Chondrocyte (in vitro differentiated cells): ENCODE measurements around the gene RFC5. TPM values are rescaled to one million over a fixed set of nuclear protein-coding genes. Genes with fewer than 3 reads are reported as not detected.
"Not testable (repeated sequence)": the region's sequence is repeated elsewhere in the genome, so short reads cannot be mapped to it uniquely, and the experiment has no call there.

Experiments used
- DNase-seq: peaks from one replicate; pipeline ENCODE4 v3.0.0; 2021; ENCODE audit warnings: mixed read lengths, low spot score
- H3K27ac Mint-ChIP-seq: one replicate; pipeline ENCODE4 v1.8.0; 2021; ENCODE audit warnings: mild to moderate bottlenecking, moderate library complexity, mixed read lengths; ENCODE audit not compliant: unreplicated experiment
- H3K27me3 Mint-ChIP-seq: 2 replicates; pipeline ENCODE4 v1.8.0; 2021; ENCODE audit warnings: low read depth, mixed read lengths
- H3K36me3 Mint-ChIP-seq: 2 replicates; pipeline ENCODE4 v1.8.0; 2021; ENCODE audit warnings: low read depth, mixed read lengths
- H3K4me1 Mint-ChIP-seq: 2 replicates; pipeline ENCODE4 v1.8.0; 2021; ENCODE audit warnings: low read depth, mild to moderate bottlenecking, mixed read lengths
- H3K4me3 Mint-ChIP-seq: one replicate; pipeline ENCODE4 v1.8.0; 2021; ENCODE audit warnings: mild to moderate bottlenecking, moderate library complexity, mixed read lengths; ENCODE audit not compliant: unreplicated experiment
- H3K9me3 Mint-ChIP-seq: 2 replicates; pipeline ENCODE4 v1.8.0; 2021; ENCODE audit warnings: low read depth, mixed read lengths
- CTCF ChIP-seq: fragments of 200-600 bp; sonication (generic); IDR thresholded peaks from 2 replicates; pipeline ENCODE4 v1.5.0; 2021; ENCODE audit warnings: antibody characterized with exemption, mild to moderate bottlenecking, moderate library complexity
- total RNA-seq: library from RNA; stranded (reverse); gene quantifications from 3 replicates; pipeline ENCODE4 v1.2.1, GENCODE V29; 2021

RFC5 gene
- total RNA-seq, 1 donor from 2014 or later = 6.3 TPM

- TF ChIP-seq CTCF = no peak
- H3K4me3 Mint-ChIP-seq = no peak overlapping the region
- H3K27ac Mint-ChIP-seq = no peak overlapping the region
- no peaks in the 10 kb centered on the region for H3K4me1 Mint-ChIP-seq
- H3K9me3 Mint-ChIP-seq = peaks cover 5% of the 10 kb centered on the region
- H3K27me3 Mint-ChIP-seq = peaks cover 4% of the 10 kb centered on the region
- H3K36me3 Mint-ChIP-seq = no peaks in the 10 kb centered on the region
- no peak for DNase-seq
These were observed 17.8 kb upstream of the RFC5 start for GRCh38 chr12:117998719-117999118.

DNA sequence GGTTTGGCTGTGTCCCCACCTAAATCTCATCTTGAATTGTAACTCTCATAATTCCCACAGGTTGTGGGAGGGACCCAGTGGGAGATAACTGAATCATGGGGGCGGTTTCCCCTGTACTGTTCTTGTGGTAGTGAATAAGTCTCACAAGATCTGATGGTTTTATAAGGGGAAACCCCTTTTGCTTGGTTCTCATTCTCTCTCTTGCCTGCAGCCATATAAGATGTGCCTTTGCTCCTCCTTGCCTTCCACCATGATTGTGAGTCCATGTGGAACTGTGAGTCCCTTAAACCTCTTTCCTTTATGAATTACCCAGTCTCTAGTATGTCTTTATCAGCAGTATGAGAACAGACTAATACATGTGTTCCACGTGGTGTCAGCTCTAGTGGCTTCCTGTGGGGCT is 16.7 kb upstream of the RFC5 start:
- not testable (repeated sequence) for H3K4me3 Mint-ChIP-seq, DNase-seq, H3K36me3 Mint-ChIP-seq, H3K9me3 Mint-ChIP-seq, H3K27ac Mint-ChIP-seq, H3K27me3 Mint-ChIP-seq, H3K4me1 Mint-ChIP-seq

DNA sequence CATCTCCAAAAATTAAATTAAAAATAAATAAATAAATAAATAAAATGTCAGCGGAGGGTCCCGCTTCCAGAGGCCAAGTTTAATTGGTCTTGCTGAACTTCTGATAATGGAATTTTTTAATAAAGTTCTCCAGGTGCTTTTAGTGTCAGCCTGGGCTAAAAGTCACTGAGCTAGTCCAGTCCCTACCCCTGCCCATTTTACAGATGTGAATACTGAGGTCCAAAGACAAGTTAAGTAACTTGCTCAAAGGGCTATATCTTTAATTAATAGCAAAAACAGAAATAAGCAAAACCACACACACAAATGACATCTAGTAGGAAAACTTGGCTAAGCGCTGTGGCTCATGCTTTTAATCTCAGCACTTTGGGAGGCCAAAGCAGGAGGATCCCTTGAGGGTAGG is 5.6 kb upstream of the RFC5 start:
- no peak for DNase-seq
- Mint-ChIP-seq H3K4me3 (no peak overlapping the region), H3K4me1 (peaks cover 1% of the 10 kb centered on the region), H3K9me3 (no peaks in the 10 kb centered on the region), H3K27me3 (peaks cover 5% of the 10 kb centered on the region), H3K36me3 (no peaks in the 10 kb centered on the region), H3K27ac (no peak overlapping the region)
- no peak for TF ChIP-seq CTCF

DNA sequence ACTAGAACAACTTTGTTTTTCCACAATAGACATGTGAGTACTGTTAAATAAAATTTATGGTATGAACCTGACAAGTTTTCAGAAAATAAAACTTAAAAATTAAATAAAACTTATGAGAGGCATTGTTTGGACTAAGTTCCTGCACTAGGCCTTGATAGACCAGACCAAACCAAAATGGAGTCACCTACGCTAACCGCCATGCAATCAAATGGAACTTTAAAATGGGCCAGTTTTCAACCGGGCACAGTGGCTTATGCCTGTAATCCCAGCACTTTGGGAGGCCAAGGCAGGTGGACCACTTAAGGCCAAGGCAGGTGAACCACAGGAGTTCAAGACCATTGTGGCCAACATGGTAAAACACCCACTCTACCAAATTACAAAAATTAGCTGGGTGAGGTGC is 5.1 kb upstream of the RFC5 start:
- DNase-seq = no peak
- Mint-ChIP-seq H3K36me3 (no peaks in the 10 kb centered on the region), H3K27ac (no peak overlapping the region), H3K9me3 (no peaks in the 10 kb centered on the region), H3K27me3 (peaks cover 5% of the 10 kb centered on the region), H3K4me3 (no peak overlapping the region), H3K4me1 (peaks cover 6% of the 10 kb centered on the region)
- TF ChIP-seq CTCF = no peak

GRCh38 chr12:118011961-118012360 is 4.5 kb upstream of the RFC5 start:
- DNase-seq = no peak
- peaks cover 4% of the 10 kb centered on the region for H3K27me3 Mint-ChIP-seq

More at GRCh38 chr12:118011961-118012360, 4.5 kb upstream of the RFC5 start:
- Mint-ChIP-seq H3K4me1 (peaks cover 9% of the 10 kb centered on the region), H3K36me3 (no peaks in the 10 kb centered on the region), H3K27ac (no peak overlapping the region), H3K9me3 (no peaks in the 10 kb centered on the region), H3K4me3 (no peak overlapping the region)
- no peak for TF ChIP-seq CTCF
